GM19397 (cell line): ENCODE measurements around the gene NCDN.
"Not testable (repeated sequence)": the region's sequence is repeated elsewhere in the genome, so short reads cannot be mapped to it uniquely, and the experiment has no call there.

Experiments
- ATAC-seq: cut with Tn5 transposase; IDR thresholded peaks from one replicate; pipeline ENCODE4 v1.9.1; 2021; ENCODE audit warnings: mild to moderate bottlenecking, moderate library complexity; ENCODE audit not compliant: unreplicated experiment

The NCDN gene

DNA sequence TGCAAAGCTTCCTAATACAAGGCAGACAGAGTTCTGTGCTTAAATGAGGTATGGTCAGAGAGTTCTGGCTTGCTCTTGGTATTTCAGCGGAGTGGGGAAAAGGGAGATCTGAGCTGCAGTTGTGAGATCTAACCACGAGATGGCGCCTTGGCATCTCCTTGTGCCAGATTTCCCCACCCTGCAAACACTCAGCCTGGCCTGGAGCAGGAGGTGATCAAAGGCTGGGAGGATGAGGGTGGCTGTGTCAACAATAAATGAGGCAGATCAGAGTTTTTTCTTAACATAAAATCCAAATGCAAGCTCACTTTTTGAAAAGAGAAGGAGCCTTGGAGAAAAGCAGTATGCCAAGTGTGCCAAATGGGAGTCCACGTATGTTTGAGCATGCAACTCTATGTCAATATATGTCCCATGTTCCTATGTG lies 11.4 kb downstream of the NCDN start:
- no peak for ATAC-seq

DNA sequence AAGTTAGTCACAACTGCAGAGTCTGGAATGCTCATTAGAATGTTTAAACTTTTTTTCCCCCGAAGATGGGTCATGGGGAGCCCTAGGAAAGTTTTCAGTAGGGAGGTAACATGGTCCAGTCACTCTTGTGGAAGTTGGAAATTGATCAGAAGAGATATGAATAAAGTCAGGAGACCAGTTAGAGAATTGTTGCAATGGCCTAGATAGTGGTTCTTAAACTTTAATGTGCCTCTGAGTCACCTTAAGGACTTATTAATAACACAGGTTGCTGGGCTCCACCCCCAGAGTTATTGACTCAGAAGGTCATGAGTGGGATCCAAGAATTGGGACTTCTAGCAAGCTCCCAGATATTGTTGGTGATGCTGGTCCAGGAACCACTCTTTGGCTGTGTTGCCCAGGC lies 12.3 kb downstream of the NCDN start:
- ATAC-seq = no peak

DNA sequence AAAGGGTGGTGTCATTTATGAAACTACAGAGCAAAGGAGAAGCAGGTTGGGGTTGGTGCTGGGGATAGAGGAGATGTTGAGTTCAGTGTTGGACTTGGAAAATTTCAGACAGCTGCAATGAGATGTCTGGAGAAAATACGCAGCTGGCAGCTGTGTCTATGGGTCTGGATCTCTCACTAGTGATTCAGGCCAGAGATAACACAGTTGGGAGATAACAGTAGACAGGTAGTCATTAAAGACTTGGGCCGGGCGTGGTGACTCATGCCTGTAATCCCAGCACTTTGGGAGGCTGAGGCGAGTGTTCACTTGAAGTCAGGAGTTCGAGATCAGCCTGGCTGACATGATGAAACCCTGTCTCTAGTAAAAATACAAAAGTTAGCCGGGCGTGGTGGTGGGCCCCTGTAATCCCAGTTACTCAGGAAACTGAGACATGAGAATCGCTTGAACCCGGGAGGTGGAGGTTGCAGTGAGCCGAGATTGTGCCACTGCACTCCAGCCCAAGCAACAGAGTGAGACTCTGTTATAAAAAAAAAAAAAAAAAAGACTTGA lies 13.1 kb downstream of the NCDN start:
- ATAC-seq = no peak

DNA sequence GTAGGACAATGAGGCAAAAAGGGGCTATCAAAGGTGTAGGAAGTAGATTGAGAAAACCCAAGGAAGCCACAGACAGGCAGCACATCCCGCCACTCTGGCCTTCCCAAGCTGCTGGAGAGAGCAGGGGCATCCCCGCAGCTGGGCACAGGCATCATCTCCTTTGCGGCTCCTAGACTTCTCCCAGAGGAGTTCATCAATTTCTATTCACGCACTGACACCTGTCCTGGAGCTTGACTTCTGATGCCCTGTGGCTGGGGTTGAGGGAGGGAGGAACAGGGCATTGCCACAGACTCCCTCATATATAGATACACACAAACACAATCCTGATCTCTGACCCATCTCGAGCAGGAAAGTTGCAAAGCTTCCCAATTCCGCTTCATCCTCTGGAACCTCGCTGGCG lies 13.7 kb downstream of the NCDN start:
- ATAC-seq = no peak

DNA sequence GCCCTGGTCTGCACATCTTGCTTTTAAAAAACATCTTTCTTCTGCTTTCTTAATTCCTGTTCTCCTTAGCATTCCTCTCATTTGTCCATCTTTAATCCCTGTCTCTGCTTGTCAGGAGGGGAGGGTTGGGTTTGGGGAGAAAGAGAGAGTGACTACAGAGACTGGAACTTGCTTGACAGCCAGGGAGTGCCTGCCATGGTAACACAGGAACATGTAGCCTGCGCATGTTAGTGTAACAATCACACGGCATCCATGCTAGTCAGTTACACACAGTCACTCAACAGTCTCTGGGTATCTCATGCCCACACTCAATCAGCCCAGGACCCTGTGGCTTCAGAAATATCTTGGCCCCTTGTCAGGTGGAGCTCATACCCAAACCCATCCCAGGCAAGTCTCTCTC lies 14.7 kb downstream of the NCDN start:
- no peak for ATAC-seq

DNA sequence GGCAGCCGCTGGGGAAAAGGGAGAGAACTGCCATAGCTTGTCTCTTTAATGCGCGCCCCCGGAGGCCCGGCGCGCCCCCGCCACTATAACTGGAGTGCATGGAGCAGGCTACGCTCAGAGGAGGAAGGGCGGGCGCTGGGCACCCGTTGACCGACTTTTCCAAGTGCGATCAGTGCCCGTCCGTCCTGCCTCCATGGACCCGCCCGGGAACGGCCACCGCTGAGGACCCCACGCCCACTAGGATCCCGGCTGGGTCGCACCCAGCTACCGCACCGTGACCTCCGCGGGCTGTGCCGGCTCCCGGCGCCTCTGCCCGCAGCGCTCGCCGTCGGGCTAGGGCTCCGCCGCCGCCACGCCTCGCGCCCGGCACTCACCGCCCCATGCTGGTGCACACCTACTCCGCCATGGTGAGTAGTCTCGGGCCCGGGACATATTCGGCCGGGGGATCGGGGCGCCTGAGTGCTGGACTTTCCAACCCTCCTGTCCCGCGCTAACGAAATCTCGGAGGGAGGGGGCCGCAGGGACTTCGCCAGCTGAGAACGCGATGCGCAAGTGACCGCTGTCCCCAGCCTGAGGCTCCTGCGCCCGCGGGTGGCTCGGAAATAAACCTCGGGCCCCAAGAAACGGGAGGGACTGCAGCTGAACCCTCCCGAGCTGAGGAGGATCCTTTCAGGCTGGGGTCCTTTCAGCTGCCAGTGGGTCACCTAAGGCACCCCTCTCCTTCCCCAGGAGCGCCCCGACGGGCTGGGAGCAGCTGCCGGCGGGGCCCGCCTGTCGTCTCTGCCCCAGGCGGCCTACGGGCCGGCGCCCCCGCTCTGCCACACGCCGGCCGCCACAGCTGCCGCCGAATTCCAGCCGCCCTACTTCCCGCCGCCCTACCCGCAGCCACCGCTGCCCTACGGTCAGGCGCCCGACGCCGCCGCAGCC lies 15.9 kb downstream of the NCDN start, which contains the start of gene TFAP2E:
TFAP2E (plus strand) TSS at position 117 of the 927 bp plus-strand sequence; CDS start at position 381, 264 bp downstream.
- no peak for ATAC-seq

DNA sequence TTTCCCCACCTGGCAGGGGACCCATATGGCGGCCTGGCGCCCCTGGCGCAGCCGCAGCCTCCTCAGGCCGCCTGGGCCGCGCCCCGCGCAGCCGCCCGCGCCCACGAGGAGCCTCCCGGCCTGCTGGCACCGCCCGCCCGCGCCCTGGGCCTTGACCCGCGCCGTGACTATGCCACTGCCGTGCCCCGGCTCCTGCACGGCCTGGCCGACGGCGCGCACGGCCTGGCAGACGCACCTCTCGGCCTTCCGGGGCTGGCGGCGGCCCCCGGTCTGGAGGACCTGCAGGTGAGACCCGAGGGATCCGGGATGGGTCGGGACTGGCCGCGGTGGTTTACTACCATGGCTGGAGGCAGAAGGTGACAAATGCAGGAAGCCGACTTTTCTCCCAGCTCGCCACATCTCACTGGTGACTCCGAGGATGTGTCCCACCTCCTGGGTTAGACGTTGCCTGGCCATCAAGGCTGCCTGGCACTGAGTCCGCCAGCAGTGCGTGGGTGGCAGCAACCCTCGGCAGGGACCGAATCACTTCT lies 16.6 kb downstream of the NCDN start:
- no peak for ATAC-seq

DNA sequence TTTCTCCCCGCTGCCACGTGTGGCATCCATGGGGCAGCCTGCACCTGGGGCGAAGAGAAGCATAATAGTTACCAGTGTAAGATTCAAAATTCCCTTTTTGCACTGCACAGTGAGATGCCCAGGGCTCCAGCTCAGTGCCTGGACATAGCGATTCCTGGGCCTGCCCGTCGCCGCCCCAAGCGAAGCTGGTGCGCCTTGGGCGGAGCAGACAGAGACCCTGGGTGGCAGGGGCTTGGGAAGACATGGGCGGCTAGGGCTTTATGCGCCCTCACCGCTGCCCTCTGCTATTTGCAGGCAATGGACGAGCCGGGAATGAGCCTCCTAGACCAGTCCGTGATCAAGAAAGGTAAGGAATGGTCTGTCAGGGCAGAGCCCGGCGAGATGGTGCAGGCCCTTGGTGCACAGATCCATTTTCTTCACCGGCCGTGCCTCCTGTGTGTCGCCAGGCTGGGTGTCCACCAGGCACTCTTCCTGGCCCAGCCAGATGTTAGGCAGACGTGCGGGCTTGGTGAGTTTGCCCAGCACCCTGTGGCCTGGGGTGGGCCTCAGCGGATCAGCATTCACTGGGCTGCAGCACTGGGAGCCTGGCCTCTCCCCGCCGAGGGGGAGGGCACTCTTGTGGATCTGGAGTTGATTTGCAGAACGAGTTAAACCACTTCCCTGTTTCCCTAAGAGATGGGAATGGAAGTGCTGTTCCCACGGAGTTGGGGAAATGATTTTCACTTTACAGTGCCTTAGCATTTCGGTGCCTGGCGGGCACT lies 17.2 kb downstream of the NCDN start:
- no peak for ATAC-seq

DNA sequence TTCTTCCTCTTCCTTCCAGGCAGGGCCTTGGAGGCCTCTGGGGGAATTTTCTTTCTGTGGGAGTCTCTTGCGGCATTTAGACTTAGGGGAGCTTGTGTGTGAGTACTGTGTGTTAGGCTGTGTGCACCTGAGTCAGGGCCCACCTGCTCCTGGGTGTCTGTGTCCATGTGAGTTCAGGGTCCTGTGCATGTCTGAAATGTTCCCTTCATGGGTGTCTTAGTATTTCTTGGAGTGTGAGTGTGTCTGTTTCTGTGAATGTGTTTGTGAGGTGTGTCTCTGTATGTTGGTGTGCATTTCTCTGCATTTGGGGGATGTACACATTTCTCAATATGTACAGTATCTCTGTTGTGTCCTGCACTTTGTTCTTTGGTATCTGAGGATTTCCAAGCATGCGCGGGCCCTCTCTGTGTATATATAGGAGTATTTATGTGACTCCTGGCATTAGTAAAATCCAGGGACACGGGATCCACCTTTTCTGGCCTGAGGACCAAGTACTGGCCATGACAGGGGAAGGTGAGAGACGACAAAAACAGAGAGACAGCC lies 17.9 kb downstream of the NCDN start:
- ATAC-seq = no peak

DNA sequence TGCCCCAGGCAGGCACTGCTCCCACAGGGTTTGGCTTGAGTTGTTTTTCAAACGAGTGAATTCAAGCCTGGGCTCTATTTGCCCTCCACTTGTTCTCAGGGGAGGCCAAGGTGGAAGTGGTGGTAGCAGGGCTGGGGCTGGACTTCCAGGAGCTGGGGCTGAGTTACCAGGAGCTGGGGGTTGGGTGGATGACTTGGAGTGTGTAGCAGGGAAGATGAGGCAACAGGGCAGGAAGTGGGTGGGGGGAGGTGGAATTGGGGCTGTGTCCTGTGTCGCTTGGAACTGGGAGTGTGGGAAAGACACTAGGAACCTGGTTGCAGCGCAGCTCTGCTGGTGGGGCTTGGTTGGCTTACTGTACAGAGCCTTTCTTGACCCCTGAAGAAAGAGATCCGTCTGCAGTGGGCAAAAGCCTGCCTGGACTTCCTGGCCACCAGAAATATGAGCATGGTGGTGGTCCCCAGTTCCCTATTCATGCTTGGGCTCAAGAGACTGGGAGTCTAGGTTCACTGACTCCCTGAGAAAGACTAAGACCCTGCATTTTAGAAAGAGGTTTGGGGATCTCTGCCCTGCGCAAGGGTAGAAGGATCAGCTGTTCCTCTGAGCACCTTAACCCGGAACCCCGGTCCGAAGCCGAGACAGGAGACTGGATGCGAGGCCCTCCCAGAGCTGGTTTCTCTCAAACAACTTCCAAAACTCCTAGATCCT lies 18.6 kb downstream of the NCDN start:
- no peak for ATAC-seq

DNA sequence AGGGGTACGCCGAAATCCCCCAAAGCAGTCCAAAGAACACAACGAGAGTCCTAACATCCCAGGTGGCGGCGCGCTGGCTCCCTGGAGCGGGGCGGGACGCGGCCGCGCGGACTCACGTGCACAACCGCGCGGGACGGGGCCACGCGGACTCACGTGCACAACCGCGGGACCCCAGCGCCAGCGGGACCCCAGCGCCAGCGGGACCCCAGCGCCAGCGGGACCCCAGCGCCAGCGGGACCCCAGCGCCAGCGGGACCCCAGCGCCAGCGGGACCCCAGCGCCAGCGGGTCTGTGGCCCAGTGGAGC lies 19.1 kb downstream of the NCDN start:
- not testable (repeated sequence) for ATAC-seq

DNA sequence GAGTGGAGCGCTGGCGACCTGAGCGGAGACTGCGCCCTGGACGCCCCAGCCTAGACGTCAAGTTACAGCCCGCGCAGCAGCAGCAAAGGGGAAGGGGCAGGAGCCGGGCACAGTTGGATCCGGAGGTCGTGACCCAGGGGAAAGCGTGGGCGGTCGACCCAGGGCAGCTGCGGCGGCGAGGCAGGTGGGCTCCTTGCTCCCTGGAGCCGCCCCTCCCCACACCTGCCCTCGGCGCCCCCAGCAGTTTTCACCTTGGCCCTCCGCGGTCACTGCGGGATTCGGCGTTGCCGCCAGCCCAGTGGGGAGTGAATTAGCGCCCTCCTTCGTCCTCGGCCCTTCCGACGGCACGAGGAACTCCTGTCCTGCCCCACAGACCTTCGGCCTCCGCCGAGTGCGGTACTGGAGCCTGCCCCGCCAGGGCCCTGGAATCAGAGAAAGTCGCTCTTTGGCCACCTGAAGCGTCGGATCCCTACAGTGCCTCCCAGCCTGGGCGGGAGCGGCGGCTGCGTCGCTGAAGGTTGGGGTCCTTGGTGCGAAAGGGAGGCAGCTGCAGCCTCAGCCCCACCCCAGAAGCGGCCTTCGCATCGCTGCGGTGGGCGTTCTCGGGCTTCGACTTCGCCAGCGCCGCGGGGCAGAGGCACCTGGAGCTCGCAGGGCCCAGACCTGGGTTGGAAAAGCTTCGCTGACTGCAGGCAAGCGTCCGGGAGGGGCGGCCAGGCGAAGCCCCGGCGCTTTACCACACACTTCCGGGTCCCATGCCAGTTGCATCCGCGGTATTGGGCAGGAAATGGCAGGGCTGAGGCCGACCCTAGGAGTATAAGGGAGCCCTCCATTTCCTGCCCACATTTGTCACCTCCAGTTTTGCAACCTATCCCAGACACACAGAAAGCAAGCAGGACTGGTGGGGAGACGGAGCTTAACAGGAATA lies 19.7 kb downstream of the NCDN start:
- no peak for ATAC-seq

DNA sequence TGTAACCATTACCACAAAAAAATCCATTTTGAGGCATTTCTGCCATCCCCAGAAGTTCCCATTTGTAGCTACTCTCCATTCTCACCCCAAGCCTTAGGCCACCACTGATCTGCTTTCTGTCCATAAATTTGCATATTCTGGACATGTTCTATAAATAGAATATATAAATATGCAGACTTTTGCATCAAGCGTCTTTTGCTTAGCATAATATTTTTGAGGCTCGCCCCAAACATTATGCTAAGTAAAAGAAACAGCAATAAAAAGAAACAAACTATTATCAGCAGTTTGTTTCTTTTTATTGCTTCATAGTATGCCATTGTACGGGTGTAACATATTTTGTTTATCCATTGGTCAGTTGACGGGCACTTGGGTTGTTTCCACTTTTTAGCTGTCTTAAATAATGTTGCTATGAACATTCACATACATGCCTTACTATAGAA lies 23.4 kb downstream of the NCDN start:
- no peak for ATAC-seq

DNA sequence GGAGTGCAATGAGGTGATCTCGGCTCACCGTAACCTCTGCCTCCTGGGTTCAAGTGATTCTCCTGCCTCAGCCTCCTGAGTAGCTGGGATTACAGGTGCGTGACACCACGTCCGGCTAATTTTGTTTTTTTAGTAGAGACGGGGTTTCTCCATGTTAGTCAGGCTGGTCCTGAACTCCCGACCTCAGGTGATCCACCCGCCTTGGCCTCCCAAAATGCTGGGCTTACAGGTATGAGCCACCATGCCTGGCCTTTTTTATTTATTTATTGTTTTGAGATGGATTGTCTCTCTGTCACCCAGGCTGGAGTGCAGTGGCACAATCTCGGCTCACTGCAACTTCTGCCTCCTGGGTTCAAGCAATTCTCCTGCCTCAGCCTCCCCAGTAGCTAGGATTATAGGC lies 24.0 kb downstream of the NCDN start:
- not testable (repeated sequence) for ATAC-seq

DNA sequence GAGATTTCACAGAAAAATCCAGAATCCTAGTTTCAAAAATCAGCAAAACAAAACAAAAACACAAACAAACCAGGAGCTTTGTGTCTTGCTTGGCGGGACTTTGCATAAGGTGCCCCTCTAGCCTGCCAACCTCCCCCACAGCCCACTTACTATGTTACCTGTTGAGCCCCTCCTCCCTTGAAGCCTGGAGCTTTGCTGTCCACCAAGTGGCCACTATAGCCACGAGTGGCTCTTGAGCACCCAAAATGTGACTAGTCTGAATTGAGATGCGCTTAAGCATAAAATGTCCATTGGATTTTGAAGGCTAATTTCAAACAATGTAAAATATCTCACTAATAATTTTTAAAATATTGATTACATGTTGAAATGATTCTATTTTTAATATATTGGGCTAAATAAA lies 27.7 kb downstream of the NCDN start:
- no peak for ATAC-seq

DNA sequence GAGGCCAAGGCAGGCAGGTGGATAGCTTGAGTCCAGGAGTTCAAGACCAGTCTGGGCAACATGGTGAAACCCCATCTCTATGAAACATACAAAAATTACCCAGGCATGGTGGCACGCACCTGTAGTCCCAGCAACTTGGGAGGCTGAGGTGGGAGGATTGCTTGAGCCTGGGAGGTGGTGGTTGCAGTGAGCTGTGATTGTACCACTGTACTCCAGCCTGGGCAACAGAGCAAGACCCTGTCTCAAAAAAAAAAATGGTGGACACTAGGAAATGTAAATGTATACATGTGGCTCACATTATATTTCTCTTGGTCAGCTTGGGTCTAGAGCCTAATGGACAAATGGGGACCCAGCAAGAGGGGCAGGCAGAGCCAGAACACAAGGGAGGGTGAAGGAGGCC lies 28.2 kb downstream of the NCDN start:
- not testable (repeated sequence) for ATAC-seq

DNA sequence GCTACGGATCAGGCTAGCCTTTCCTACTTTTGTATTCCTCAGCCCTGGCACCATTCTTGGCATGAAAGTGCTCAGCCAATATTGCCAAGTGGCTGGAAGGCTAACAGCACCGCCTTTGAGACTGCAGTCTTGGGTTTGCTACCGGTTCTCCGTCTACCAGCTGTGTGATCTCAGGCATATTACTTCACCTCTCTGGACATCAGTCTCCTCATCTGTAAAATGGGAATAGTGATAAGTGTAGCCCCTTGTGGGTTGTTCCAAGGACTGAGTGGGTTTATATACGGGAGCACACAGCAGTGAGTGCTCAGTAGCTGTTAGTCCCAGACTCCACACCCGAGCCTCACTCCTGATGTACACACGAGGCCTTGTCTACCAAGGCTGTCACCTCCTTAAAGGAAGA lies 29.2 kb downstream of the NCDN start:
- no peak for ATAC-seq

DNA sequence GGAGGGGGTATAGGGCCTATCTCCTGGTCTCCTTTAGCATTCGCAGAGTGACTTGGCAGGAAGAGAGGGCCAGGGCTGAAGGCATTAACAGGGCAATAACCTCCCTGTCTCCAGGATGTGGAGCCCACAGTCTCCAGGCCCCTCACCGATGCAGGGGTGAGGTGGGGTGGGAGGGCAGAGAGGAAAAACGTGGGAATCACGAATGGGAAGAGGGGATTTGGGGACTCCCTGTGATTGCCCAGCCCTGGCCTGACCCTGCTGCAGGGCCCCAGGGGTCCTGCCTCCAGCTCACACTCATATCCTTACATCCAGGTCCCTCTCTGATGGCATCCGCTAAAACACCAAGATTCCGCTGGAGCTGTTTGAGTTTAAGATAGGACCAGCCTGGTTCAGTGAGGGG lies 30.1 kb downstream of the NCDN start:
- no peak for ATAC-seq

DNA sequence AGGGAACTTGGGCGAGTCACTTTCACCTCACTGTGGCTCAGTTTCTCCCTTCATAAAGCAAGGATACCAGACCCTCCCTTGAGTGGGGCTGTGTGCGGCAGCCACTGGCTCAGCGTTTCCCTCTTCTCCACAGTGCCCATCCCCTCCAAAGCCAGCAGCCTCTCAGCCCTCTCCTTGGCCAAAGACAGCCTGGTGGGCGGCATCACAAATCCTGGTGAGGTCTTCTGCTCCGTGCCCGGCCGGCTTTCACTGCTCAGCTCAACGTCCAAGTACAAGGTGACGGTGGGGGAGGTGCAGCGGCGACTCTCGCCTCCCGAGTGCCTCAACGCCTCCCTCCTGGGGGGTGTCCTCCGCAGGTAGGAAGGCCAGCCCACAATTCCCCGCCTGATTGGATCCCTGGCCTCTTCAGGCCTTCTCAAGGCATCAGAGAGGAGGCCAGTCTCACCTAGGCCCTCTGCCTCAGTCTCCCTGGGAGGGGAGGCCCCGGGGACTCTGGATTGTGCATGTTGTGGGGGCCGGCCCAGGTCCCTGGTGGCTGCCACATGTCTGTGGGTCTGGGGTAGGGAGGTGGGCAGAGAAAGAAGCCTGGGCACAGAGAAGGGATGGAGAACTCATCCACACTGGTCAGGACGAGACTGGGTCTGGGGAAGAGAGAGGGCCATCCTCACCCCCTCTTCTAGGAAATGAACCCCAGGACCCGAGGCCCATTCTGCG lies 30.8 kb downstream of the NCDN start:
- ATAC-seq = no peak
